Liver (tissue), 3 donors: ENCODE results near the gene FOXD2.

Source experiments
- JUND ChIP-seq, 2 donors: IDR thresholded peaks; 2 replicates each; pipeline ENCODE4 v1.6.1; 2016; ENCODE audit warnings: antibody characterized with exemption in 2 of 2
- SP1 ChIP-seq: IDR thresholded peaks from 2 replicates; pipeline ENCODE4 v1.6.1; 2018; ENCODE audit warnings: antibody characterized with exemption, mild to moderate bottlenecking
- YY1 ChIP-seq: IDR thresholded peaks from 2 replicates; pipeline ENCODE4 v1.6.1; 2016; ENCODE audit warnings: antibody characterized with exemption, mild to moderate bottlenecking
- TF ChIP-seq, protein P1 (sequence below): fragments of 150-350 bp; IDR thresholded peaks from 2 replicates; pipeline ENCODE4 v1.5.1; 2017; ENCODE audit warnings: improper control_type of control experiment, low read depth, low read length; ENCODE audit not compliant: missing input control
- TF ChIP-seq, protein P2 (sequence below): IDR thresholded peaks from 2 replicates; pipeline ENCODE4 v1.6.1; 2016; ENCODE audit warnings: antibody characterized with exemption
- TF ChIP-seq, protein P3 (sequence below): IDR thresholded peaks from 2 replicates; pipeline ENCODE4 v1.6.1; 2016; ENCODE audit warnings: antibody characterized with exemption, mild to moderate bottlenecking
- donor health status: healthy.
- donor health status: healthy.

GRCh38 chr1:47411436-47411835 lies 26.4 kb upstream of the FOXD2 start:
- TF ChIP-seq, protein P1, sequence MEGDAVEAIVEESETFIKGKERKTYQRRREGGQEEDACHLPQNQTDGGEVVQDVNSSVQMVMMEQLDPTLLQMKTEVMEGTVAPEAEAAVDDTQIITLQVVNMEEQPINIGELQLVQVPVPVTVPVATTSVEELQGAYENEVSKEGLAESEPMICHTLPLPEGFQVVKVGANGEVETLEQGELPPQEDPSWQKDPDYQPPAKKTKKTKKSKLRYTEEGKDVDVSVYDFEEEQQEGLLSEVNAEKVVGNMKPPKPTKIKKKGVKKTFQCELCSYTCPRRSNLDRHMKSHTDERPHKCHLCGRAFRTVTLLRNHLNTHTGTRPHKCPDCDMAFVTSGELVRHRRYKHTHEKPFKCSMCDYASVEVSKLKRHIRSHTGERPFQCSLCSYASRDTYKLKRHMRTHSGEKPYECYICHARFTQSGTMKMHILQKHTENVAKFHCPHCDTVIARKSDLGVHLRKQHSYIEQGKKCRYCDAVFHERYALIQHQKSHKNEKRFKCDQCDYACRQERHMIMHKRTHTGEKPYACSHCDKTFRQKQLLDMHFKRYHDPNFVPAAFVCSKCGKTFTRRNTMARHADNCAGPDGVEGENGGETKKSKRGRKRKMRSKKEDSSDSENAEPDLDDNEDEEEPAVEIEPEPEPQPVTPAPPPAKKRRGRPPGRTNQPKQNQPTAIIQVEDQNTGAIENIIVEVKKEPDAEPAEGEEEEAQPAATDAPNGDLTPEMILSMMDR: no peak
- no peak for TF ChIP-seq YY1
- no peak for TF ChIP-seq JUND (IDR thresholded peaks at IDR 0.05)
- TF ChIP-seq, protein P2, sequence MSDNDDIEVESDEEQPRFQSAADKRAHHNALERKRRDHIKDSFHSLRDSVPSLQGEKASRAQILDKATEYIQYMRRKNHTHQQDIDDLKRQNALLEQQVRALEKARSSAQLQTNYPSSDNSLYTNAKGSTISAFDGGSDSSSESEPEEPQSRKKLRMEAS: no peak
- TF ChIP-seq, protein P3, sequence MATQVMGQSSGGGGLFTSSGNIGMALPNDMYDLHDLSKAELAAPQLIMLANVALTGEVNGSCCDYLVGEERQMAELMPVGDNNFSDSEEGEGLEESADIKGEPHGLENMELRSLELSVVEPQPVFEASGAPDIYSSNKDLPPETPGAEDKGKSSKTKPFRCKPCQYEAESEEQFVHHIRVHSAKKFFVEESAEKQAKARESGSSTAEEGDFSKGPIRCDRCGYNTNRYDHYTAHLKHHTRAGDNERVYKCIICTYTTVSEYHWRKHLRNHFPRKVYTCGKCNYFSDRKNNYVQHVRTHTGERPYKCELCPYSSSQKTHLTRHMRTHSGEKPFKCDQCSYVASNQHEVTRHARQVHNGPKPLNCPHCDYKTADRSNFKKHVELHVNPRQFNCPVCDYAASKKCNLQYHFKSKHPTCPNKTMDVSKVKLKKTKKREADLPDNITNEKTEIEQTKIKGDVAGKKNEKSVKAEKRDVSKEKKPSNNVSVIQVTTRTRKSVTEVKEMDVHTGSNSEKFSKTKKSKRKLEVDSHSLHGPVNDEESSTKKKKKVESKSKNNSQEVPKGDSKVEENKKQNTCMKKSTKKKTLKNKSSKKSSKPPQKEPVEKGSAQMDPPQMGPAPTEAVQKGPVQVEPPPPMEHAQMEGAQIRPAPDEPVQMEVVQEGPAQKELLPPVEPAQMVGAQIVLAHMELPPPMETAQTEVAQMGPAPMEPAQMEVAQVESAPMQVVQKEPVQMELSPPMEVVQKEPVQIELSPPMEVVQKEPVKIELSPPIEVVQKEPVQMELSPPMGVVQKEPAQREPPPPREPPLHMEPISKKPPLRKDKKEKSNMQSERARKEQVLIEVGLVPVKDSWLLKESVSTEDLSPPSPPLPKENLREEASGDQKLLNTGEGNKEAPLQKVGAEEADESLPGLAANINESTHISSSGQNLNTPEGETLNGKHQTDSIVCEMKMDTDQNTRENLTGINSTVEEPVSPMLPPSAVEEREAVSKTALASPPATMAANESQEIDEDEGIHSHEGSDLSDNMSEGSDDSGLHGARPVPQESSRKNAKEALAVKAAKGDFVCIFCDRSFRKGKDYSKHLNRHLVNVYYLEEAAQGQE: no peak
- TF ChIP-seq SP1: no peak
